GM19324 (cell line): ENCODE measurements around the gene ROCK2.

Experiments
- ATAC-seq: cut with Tn5 transposase; IDR thresholded peaks from one replicate; pipeline ENCODE4 v1.9.1; 2021; ENCODE audit warnings: mild to moderate bottlenecking, moderate library complexity; ENCODE audit not compliant: unreplicated experiment, low FRiP score

Gene ROCK2

GRCh38 chr2:11314487-11314886 is 29.9 kb downstream of the ROCK2 start:
- no peak for ATAC-seq

- ATAC-seq: no peak
These were observed 31.5 kb downstream of the ROCK2 start for GRCh38 chr2:11312770-11313471.

GRCh38 chr2:11311543-11311942 is 32.9 kb downstream of the ROCK2 start:
- ATAC-seq: no peak

GRCh38 chr2:11310212-11310611 is 34.2 kb downstream of the ROCK2 start:
- ATAC-seq: no peak

GRCh38 chr2:11309706-11310105 is 34.7 kb downstream of the ROCK2 start:
- ATAC-seq: no peak

GRCh38 chr2:11307764-11308415 is 36.5 kb downstream of the ROCK2 start:
- no peak for ATAC-seq

GRCh38 chr2:11305958-11306357 is 38.5 kb downstream of the ROCK2 start:
- ATAC-seq: no peak

GRCh38 chr2:11305338-11305737 is 39.1 kb downstream of the ROCK2 start:
- no peak for ATAC-seq

GRCh38 chr2:11304476-11304875 is 40.0 kb downstream of the ROCK2 start:
- no peak for ATAC-seq

- no peak for ATAC-seq
These were observed 41.0 kb downstream of the ROCK2 start for GRCh38 chr2:11303290-11304013.

- no peak for ATAC-seq
These were observed 45.0 kb downstream of the ROCK2 start for GRCh38 chr2:11299439-11299838.

GRCh38 chr2:11298592-11298991 is 45.8 kb downstream of the ROCK2 start:
- no peak for ATAC-seq

- ATAC-seq: no peak
These were observed 48.0 kb downstream of the ROCK2 start for GRCh38 chr2:11296401-11296800.

- ATAC-seq: no peak
These were observed 51.8 kb downstream of the ROCK2 start for GRCh38 chr2:11292464-11293255.

GRCh38 chr2:11290713-11291112 is 53.7 kb downstream of the ROCK2 start:
- ATAC-seq: no peak

GRCh38 chr2:11290211-11290610 is 54.2 kb downstream of the ROCK2 start:
- no peak for ATAC-seq

GRCh38 chr2:11288431-11288830 is 56.0 kb downstream of the ROCK2 start:
- ATAC-seq: no peak

GRCh38 chr2:11286749-11287148 is 57.7 kb downstream of the ROCK2 start:
- no peak for ATAC-seq

GRCh38 chr2:11286323-11286722 is 58.1 kb downstream of the ROCK2 start:
- no peak for ATAC-seq

GRCh38 chr2:11285499-11285898 is 58.9 kb downstream of the ROCK2 start:
- no peak for ATAC-seq

- no peak for ATAC-seq
These were observed 63.2 kb downstream of the ROCK2 start for GRCh38 chr2:11281186-11281585.
